Naive B cell (primary cell): Measurements from ENCODE around the gene BIVM. TPM values are rescaled to one million over a fixed set of nuclear protein-coding genes. Genes with fewer than 3 reads are reported as not detected.

Experiments used
- ATAC-seq, 2 donors: fragments of 150-1000 bp; cut with Tn5 transposase; 2 replicates each; pipeline ENCODE4 v1.10.0; 2021; ENCODE audit warnings: low read depth in 2 of 2, mild to moderate bottlenecking in 2 of 2, moderate library complexity in 2 of 2
- DNase-seq: peaks from one replicate; pipeline ENCODE4 v3.0.0; 2022
- H3K27ac Mint-ChIP-seq, 6 donors: one replicate each; pipeline ENCODE4 v1.8.0; 2020 to 2022; ENCODE audit warnings: mild to moderate bottlenecking in 6 of 6, mixed read lengths in 6 of 6, moderate library complexity in 5 of 6, inconsistent platforms in 2 of 6
- H3K27me3 Mint-ChIP-seq, 3 donors: one replicate each; pipeline ENCODE4 v1.8.0; 2021 to 2022; ENCODE audit warnings: mixed read lengths in 3 of 3, mild to moderate bottlenecking in 1 of 3
- H3K36me3 Mint-ChIP-seq, 2 donors: one replicate each; pipeline ENCODE4 v1.8.0; 2020 to 2022; ENCODE audit warnings: mixed read lengths in 2 of 2, inconsistent platforms in 1 of 2, mild to moderate bottlenecking in 1 of 2
- H3K4me1 Mint-ChIP-seq, 3 donors: one replicate each; pipeline ENCODE4 v1.8.0; 2020 to 2022; ENCODE audit warnings: mixed read lengths in 3 of 3, inconsistent platforms in 1 of 3, mild to moderate bottlenecking in 1 of 3, moderate library complexity in 1 of 3
- H3K4me3 Mint-ChIP-seq, 8 donors: one replicate each; pipeline ENCODE4 v1.8.0; 2020 to 2022; ENCODE audit warnings: mild to moderate bottlenecking in 8 of 8, mixed read lengths in 8 of 8, moderate library complexity in 8 of 8, inconsistent platforms in 2 of 8
- H3K9me3 Mint-ChIP-seq, 7 donors: one replicate each; pipeline ENCODE4 v1.8.0; 2020 to 2022; ENCODE audit warnings: mixed read lengths in 7 of 7, mild to moderate bottlenecking in 5 of 7, inconsistent platforms in 2 of 7, moderate library complexity in 1 of 7
- polyA plus RNA-seq, 6 donors: library from polyadenylated mRNA; unstranded; fragments of 300-500 nt; fragmentation: Illumina TruSeq; gene quantifications; one replicate each; pipeline ENCODE4 v1.2.3, GENCODE V29; 2021; ENCODE audit warnings: low read depth in 6 of 6

The BIVM gene, protein sequence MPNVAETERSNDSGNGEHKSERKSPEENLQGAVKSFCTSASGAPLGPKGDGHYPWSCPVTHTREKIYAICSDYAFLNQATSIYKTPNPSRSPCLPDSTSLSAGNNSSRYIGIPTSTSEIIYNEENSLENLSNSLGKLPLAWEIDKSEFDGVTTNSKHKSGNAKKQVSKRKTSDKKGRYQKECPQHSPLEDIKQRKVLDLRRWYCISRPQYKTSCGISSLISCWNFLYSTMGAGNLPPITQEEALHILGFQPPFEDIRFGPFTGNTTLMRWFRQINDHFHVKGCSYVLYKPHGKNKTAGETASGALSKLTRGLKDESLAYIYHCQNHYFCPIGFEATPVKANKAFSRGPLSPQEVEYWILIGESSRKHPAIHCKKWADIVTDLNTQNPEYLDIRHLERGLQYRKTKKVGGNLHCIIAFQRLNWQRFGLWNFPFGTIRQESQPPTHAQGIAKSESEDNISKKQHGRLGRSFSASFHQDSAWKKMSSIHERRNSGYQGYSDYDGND
- 1 to 10 TPM; 2.2 to 7.5 (median 3.4) TPM for polyA plus RNA-seq

DNA sequence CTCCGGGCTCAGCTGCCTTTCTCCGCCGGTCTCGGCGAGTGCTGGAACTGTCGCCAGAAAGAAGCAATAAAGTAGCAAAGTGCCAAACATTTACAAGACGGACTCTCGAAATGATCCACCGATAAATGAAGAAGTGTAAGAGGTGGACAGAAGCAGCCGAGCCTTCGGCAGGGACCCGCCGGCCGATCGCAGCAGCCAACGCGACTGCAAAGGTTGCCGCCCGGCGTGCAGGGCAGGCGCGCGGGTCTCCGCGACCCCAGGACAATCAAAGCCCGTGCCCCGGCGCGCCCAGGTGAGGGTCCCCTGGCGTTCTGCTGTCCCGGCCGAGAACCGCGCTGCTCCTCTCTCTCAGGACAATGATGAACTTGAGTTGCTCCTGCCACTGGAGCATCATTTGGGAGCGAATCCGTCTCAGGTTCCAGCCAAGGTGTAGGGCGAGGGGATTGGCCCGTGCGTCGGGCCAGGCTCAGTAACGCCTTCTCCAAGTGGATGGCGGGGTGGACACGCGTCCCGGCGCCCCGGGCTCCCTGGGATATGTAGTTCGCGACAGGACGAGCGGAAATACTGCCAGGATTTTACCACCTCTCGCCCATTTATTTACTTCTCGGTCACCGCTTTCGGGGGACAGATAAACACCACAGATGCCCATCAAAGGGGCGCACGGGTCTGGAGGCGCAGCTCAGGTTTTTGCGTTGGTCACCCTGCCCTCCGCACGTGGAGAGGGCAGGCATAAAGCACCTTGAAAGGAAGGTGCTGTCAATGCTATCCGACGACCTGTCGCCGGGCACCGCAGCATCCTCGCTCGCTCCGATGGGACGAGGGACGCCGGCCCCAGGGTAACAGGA, at the start of gene BIVM, which contains the start of gene POGLUT2:
TSS of gene BIVM (plus strand) at position 539 of the 845 bp plus-strand sequence. CDS start 8,149 bp downstream, outside the sequence.
TSS of gene POGLUT2 (minus strand) at position 396 of the 845 bp plus-strand sequence. CDS start at position 90, 306 bp downstream.
- peaks cover 12 to 28% (median 12%) of the 10 kb centered on the region in 3 donors for H3K27me3 Mint-ChIP-seq
- peak; percentile 44 for DNase-seq
- ATAC-seq, result peak; percentile 43 to 53
- H3K9me3 Mint-ChIP-seq, result peaks cover 0 to 1% (median 0%) of the 10 kb centered on the region in 7 donors
- peak within 1 kb of the TSS; percentile 85 to 94 (median 90) for H3K4me3 Mint-ChIP-seq
- H3K4me1 Mint-ChIP-seq, result peaks cover 4 to 17% (median 8%) of the 10 kb centered on the region in 3 donors
- H3K36me3 Mint-ChIP-seq, result no peaks in the 10 kb centered on the region
- peak within 1 kb of the TSS in 2 of 6 donors; percentile 21 to 87 for H3K27ac Mint-ChIP-seq

DNA sequence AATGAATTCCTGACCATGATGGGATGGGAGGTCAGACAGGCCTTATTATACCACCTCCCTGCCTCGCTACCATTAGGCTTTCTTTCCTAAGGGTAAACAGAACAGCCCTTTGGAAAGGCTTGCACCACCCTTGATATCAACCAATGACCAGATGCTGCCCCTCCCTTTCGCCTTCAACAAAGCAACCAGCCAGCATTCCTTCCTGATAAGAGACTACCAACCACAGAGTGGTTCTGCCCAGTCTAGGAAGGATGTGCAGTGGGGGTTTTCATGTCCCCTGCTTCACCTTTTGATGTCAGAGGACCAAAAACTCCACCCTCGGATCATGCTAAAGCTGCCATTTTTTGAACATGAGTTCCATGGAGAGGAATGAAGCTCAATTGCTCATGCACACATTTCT, 47.0 kb upstream of the BIVM start:
- no peak overlapping the region for H3K27ac Mint-ChIP-seq
- ATAC-seq, result no peak
- H3K27me3 Mint-ChIP-seq, result peaks cover 6 to 16% (median 13%) of the 10 kb centered on the region in 3 donors
- no peak for DNase-seq
- no peaks in the 10 kb centered on the region for H3K4me1 Mint-ChIP-seq
- peaks cover 11 to 19% of the 10 kb centered on the region in 2 donors for H3K36me3 Mint-ChIP-seq
- H3K4me3 Mint-ChIP-seq, result no peak overlapping the region
- H3K9me3 Mint-ChIP-seq, result peaks cover under 1 to 16% (median 9%) of the 10 kb centered on the region in 7 donors

DNA sequence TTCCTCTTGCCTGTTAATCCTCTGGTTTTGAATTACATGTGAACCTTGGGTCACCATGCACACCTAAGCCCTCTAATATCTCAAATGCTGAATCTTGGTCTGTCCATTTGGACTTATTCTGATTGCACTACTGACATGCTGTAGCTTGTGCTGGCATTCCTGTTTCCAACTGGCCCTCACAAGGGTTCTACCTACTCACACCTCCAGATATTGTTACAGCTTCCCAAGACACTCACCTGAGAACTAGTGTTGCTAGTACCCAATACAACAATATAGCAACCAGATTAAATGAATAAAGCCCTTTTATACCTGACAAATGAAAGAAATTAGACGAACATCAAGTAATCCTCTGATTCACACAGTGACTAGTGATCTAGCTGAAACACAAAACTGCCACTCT, 41.9 kb upstream of the BIVM start:
- no peak overlapping the region for H3K27ac Mint-ChIP-seq
- no peak for ATAC-seq
- H3K9me3 Mint-ChIP-seq, result peaks cover 2 to 8% (median 4%) of the 10 kb centered on the region in 7 donors
- no peak overlapping the region for H3K4me3 Mint-ChIP-seq
- H3K27me3 Mint-ChIP-seq, result no peaks in the 10 kb centered on the region
- H3K4me1 Mint-ChIP-seq, result no peaks in the 10 kb centered on the region
- peaks cover 0 to 5% of the 10 kb centered on the region in 2 donors for H3K36me3 Mint-ChIP-seq
- no peak for DNase-seq

DNA sequence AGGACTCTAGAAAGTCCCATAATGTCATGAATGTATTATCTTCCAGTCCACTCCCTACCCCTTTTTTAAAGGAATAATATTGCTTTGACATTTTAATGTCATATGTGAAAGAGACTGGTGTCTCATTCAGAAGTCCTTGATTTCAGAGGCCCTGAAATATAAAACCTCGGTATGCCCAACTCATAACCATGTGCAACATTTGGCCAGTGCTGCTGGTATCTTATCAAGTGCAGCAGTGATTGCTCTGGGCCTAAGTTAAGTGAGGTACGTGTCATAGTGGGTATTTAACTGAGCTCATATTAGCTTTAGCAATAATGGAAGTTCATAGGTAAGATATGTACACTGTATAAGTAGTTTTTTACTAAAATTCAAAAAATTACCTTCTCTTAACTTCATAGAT, 40.1 kb upstream of the BIVM start:
- no peak overlapping the region for H3K27ac Mint-ChIP-seq
- DNase-seq, result no peak
- H3K36me3 Mint-ChIP-seq, result no peaks in the 10 kb centered on the region
- H3K9me3 Mint-ChIP-seq, result peaks cover 0 to 2% (median 0%) of the 10 kb centered on the region in 7 donors
- no peaks in the 10 kb centered on the region for H3K27me3 Mint-ChIP-seq
- no peaks in the 10 kb centered on the region for H3K4me1 Mint-ChIP-seq
- H3K4me3 Mint-ChIP-seq, result no peak overlapping the region
- no peak for ATAC-seq

DNA sequence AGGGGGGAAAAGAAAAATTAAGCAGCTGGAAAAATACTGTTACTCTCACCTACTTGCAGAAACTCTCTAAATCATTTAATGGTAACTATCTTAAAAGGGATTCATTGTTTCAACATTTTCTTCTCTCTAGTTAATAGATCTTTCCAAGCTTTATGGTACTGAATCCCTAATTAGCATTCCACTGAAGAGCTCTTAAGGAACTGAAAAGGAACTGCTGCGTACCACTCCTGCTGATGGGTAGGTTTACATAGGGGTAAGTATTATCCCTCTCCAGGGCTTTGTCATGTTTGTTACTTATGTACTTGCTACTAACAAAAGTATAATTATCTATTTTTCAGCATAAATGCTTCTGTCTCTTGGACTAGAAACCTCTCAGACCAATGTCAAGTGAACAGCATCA, 37.8 kb upstream of the BIVM start:
- Mint-ChIP-seq H3K4me3 (no peak overlapping the region), H3K36me3 (no peaks in the 10 kb centered on the region), H3K27me3 (no peaks in the 10 kb centered on the region), H3K4me1 (no peaks in the 10 kb centered on the region), H3K9me3 (peaks cover 0 to 2% (median 0%) of the 10 kb centered on the region in 7 donors), H3K27ac (no peak overlapping the region)
- no peak for DNase-seq
- ATAC-seq, result no peak

DNA sequence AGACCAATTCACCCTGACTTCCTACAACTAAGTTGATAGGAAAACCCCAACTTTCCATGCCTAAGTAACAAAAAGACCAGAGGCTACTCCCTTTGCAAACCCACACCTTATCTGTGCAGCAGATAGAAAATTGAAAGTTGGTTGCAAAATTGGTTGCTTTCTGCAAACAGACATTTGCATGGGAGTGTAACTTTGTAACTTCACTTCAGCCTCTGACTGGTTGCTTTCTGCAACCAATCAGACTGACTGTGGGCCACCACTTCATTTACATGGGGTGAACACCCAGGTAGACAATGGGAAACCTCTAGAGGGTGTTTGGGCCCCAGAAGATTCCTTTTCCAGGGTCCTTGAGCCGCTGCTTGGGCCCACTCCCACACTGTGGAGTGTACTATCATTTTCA, 35.2 kb upstream of the BIVM start:
- H3K9me3 Mint-ChIP-seq, result no peaks in the 10 kb centered on the region
- no peaks in the 10 kb centered on the region for H3K27me3 Mint-ChIP-seq
- no peak overlapping the region for H3K4me3 Mint-ChIP-seq
- no peaks in the 10 kb centered on the region for H3K36me3 Mint-ChIP-seq
- no peak overlapping the region for H3K27ac Mint-ChIP-seq
- ATAC-seq (no peak), DNase-seq (no peak)
- H3K4me1 Mint-ChIP-seq, result no peaks in the 10 kb centered on the region

DNA sequence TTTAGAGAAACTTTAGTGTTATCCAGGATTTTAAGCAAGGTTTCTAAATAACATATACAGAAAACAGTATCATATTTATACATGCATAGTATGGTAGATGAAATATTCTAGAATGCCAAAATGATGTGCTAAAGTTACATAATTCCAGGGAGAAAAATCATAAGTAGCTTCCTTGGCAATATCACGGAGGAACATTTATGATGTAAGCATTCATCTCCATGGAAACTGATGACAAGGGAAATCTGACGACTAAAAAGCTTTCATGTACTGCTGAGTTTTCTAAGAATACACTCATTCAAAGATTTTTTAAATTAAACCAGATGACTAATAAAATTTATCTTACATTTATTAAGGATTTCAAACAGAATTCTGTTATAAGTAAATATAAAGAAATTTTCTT, 30.0 kb upstream of the BIVM start:
- no peaks in the 10 kb centered on the region for H3K9me3 Mint-ChIP-seq
- DNase-seq (no peak), ATAC-seq (no peak)
- H3K4me3 Mint-ChIP-seq, result no peak overlapping the region
- peaks cover 9 to 19% (median 10%) of the 10 kb centered on the region in 3 donors for H3K4me1 Mint-ChIP-seq
- no peak overlapping the region for H3K27ac Mint-ChIP-seq
- H3K36me3 Mint-ChIP-seq, result no peaks in the 10 kb centered on the region
- H3K27me3 Mint-ChIP-seq, result no peaks in the 10 kb centered on the region

DNA sequence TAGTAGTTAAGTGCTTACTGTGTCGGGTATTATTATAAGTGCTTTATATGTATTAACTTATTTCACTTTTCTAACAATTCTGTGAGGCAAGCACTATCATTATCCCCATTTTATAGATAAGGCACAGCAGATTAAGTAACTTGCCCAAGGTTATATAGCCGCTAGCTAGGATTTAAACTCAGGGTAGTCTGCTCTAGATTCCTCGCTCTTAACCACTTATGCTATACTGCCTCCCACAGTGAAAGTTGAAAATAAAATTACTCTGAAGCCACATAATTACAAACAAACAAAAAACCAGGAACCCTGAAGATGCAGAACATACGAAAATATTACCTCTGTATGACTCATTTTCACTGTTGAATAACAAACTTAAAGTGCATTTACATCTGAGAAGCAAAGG, 29.2 kb upstream of the BIVM start:
- Mint-ChIP-seq H3K4me3 (peak overlapping the region in 1 of 8 donors; percentile 48), H3K27ac (no peak overlapping the region)

DNA sequence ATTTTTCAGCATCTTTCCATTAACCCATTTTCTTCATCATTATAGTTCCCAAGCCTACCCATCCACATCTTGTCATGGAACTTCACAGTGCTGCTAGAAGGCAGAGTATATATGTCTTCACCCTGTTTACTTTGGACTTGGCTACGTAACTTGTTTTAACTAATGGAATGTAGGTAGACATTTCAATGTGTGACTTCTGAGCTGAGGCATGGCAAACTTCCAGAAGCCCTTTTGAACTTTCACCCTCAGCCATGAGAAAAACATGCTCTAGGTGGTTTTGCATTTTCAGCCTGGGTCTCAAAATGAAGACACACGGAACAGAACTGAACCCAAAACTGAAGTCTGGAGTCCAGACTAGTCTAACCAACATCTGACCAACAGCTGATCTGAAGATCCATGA, 28.5 kb upstream of the BIVM start:
- no peaks in the 10 kb centered on the region for H3K36me3 Mint-ChIP-seq
- peak overlapping the region in 2 of 8 donors; percentile 43 to 48 for H3K4me3 Mint-ChIP-seq

More for the DNA sequence above, 29.2 kb upstream of the BIVM start:
- peaks cover 17 to 26% (median 17%) of the 10 kb centered on the region in 3 donors for H3K4me1 Mint-ChIP-seq
- H3K9me3 Mint-ChIP-seq, result no peaks in the 10 kb centered on the region
- ATAC-seq (no peak), DNase-seq (no peak)
- no peaks in the 10 kb centered on the region for H3K27me3 Mint-ChIP-seq
- no peaks in the 10 kb centered on the region for H3K36me3 Mint-ChIP-seq

DNA sequence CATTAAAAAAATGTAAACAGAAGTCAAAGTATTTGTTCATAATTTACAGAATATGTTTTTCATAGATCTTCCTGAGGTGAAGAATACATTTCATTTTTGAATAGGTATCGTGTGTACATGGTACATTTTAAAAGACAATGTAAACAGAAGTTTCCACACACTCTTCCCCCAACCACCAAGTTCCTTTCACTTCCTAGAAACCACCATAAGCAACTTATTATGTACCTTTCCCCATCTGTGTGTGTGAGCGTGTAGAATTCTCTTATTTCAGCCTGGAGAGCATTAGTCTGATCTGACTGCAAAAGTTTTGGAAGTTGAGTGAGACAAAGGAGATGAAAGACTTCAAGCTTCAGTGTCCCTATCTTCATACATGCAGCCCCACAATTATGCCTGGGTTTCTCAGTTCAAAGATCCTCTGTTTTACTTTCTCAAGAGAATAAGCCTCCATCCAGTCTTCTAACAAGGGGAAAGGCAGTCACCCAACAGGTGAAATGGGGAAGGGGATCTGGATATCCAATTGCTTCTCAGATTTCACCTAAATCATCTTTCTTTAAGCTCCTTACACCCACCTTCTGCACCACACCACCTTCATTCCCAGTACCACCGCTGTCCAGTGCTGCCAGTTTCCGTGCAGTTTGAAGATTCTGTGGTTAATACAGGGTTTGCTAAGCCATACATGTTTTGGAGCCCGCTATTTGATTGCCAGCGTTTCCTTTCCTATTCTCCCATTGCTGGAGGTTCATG, 27.4 kb upstream of the BIVM start:
- peak overlapping the region; percentile 16 to 97 (median 86) for H3K4me3 Mint-ChIP-seq
- H3K27me3 Mint-ChIP-seq, result no peaks in the 10 kb centered on the region
- H3K36me3 Mint-ChIP-seq, result no peaks in the 10 kb centered on the region
- peaks cover 19 to 26% (median 20%) of the 10 kb centered on the region in 3 donors for H3K4me1 Mint-ChIP-seq
- peak overlapping the region in 2 of 6 donors; percentile 5 to 84 for H3K27ac Mint-ChIP-seq
- ATAC-seq (no peak), DNase-seq (no peak)
- no peaks in the 10 kb centered on the region for H3K9me3 Mint-ChIP-seq

More for the DNA sequence above, 28.5 kb upstream of the BIVM start:
- Mint-ChIP-seq H3K4me1 (peaks cover 19 to 26% (median 20%) of the 10 kb centered on the region in 3 donors), H3K9me3 (no peaks in the 10 kb centered on the region), H3K27me3 (no peaks in the 10 kb centered on the region), H3K27ac (no peak overlapping the region)
- DNase-seq (no peak), ATAC-seq (no peak)

DNA sequence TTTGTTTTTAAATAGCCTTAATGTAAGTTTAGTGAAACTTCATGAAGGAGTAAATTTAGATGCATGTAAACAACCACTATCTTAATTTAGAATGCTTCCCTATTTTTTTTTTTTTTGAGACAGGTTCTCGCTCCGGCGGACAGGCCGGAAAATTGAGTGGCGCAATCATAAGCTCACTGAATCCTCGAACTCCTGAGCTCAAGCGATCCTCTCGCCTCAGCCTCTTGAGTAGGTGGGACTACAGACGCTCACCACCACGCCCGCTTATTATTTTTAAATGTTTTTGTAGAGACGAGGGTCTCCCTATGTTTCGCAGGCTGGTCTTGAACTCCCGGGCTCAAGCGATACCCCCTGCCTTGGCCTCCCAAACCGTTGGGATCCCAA, 26.9 kb upstream of the BIVM start:
- Mint-ChIP-seq H3K27ac (peak overlapping the region in 3 of 6 donors; percentile 5 to 84 (median 32)), H3K27me3 (no peaks in the 10 kb centered on the region), H3K9me3 (no peaks in the 10 kb centered on the region), H3K4me1 (peaks cover 19 to 26% (median 20%) of the 10 kb centered on the region in 3 donors), H3K4me3 (peak overlapping the region; percentile 42 to 97 (median 90)), H3K36me3 (no peaks in the 10 kb centered on the region)
- ATAC-seq, result no peak
- no peak for DNase-seq

DNA sequence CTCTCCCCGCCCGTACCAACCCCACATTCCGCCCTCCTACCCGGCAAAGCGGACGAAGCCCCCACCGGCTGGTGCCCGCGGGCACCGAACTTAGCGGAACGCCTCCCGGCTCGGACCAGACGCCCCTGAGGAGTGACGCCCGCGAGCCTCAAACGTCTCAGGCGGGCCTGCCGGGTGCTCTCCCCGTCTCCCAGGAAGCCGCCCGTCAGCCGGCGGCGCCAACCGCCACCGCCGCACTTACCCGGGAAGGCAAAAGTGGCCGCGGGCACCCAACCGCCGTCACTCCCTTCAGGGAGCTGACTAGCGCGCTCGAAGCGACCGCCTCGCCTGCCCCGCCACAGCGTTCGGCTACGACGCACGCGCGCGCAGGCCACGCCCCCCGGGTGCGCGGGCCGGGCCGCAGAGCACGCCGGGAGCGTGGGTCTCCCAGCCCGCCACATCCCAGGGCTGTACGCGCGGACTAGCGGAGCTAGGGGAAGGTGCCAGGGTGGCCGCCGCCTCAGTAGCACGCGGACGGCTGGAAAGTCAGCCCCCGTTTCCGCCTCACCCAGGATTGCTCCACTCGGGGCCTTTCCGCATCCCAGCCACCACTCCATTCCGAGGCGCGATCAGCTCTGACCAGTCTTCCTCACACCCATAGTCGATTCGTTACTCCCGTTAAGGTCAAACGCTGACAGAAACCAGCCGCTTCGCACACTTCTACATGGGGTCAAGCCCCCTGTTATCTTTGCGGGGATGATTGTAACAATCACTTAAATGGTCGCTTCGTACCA, 25.3 kb upstream of the BIVM start, which contains the start of gene TEX30:
TSS of gene TEX30 (minus strand) at position 346 of the 773 bp plus-strand sequence. CDS start 3,760 bp downstream, outside the sequence.
- Mint-ChIP-seq H3K36me3 (no peaks in the 10 kb centered on the region), H3K27ac (peak within 1 kb of the TSS; percentile 85 to 95 (median 92)), H3K4me3 (peak within 1 kb of the TSS; percentile 83 to 97 (median 94)), H3K27me3 (no peaks in the 10 kb centered on the region), H3K4me1 (peaks cover 19 to 26% (median 20%) of the 10 kb centered on the region in 3 donors), H3K9me3 (no peaks in the 10 kb centered on the region)
- peak; percentile 88 for DNase-seq
- ATAC-seq, result peak; percentile 93 to 94
